GM18517 (cell line): Measurements from ENCODE around the gene IGSF9.
A peak's percentile ranks its signal among the peaks of the same experiment; 100 is the strongest.

Source experiments
- ATAC-seq: cut with Tn5 transposase; IDR thresholded peaks from one replicate; pipeline ENCODE4 v1.9.1; 2021; ENCODE audit warnings: mild to moderate bottlenecking, moderate library complexity; ENCODE audit not compliant: unreplicated experiment

IGSF9 gene

GRCh38 chr1:159974350-159974965, 29.0 kb upstream of the IGSF9 start:
- ATAC-seq = no peak

- ATAC-seq = no peak
Measured at GRCh38 chr1:159973350-159973940, 28.0 kb upstream of the IGSF9 start.

DNA sequence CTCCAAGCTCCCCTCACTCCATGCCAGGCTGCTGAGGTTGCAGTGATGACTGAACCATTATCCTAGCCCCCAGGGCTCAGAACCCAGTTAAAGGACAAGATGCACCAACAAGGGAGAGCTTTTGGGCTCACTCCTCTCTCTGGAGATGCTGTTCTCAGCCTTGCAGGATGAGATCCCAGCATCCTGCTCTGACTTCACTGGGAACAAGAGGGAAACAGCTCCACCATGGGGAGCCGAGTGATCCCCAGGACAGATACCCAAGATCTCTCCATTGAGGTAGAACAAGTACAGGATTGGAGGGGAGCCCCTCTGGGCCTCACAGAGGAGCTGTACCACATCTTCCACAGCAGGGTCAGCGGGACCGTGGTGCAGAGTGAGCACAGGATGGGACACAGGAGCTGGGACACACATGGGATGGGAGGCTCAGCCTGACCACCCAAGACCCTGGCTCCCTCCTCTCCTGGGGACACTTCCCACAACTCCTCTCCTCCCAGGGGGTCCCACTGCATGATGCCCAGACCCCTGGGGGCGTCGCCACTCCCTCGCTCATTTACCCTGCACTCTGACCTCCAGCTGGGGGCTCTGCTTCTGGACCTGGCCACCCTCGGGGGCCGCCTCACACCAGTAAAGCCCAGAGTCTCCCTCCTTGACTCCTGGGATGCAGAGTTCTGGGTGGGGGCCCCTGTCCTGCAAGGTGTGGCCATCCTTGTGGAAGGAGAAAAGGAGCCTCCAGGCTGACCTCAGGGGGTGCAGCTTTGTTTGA, 27.2 kb upstream of the IGSF9 start:
- no peak for ATAC-seq

DNA sequence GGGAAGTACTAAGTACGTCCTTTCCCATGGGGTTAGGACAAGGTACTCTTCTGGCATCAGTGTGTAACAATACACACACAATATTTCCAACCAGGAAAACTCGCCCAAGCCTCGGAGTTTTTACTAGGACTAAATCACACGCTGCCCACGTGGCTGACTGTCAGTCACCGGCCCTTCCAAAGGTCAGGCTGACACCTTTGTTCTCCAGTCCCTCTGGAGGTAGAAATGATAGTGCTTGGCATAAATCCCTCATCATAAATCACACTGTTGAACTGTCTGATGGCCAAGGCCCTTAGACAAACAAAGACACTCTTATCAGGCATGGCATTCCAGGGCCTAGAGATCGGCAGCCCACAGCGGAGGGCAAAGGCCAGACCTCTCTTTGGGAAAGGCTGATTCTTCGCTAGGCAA, 25.5 kb upstream of the IGSF9 start:
- no peak for ATAC-seq

GRCh38 chr1:159968901-159969300, 23.5 kb upstream of the IGSF9 start:
- no peak for ATAC-seq

DNA sequence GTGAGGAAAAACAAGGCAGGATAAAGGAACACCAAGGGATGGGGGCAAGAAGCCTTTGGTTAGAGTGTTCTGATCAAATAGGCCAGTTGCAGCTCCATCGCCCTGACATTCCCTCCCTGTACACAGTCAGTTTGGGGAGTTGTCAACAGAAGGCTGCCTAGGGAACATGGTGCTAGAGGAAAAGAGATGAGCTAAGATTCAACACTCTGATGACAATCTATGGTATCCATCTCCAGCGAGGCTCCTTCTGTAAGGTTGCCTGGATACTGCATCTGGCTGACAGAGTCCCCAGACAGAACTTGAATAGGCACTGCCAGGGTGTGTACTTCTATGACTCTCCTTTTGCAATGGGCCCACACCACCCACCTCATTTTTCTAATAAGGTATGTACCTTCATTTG, 19.9 kb upstream of the IGSF9 start:
- ATAC-seq = no peak

- ATAC-seq = no peak
Measured at GRCh38 chr1:159964144-159964543, 18.7 kb upstream of the IGSF9 start.

DNA sequence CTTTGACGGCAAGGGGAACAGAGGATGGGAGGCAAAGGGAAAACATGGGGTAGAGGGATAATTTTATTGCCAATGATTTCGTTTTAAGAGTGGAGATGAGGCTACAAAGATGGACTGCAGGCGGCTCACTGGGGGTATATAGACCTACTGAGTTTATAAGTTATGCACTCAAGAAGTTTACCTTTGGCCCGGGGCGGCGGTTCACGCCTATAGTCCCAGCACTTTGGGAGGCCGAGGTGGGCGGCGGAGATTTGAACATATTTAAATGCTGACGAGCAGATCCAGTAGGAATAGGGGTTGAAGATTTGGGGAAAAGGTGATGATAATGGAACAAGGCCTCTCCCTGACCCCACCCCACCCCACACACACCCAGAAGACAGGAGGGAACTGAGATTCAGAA, 16.8 kb upstream of the IGSF9 start:
- ATAC-seq = no peak

DNA sequence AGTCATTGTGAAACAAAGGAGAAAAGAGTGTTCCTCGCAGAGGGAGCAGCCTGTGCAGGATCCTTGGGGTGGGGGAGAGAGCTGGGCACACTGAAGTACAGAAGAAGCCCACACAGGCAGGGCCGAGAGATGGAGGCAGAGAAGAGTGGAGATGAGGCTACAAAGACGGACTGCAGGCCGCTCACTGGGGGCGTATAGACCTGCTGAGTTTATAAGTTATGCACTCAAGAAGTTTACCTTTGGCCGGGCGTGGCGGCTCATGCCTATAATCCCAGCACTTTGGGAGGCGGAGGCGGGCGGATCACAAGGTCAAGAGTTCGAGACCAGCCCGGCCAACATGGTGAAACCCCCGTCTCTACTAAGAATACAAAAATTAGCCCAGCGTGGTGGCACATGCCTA, 16.2 kb upstream of the IGSF9 start:
- no peak for ATAC-seq

- ATAC-seq = no peak
Measured at GRCh38 chr1:159960721-159961381, 15.4 kb upstream of the IGSF9 start.

GRCh38 chr1:159959451-159959850, 14.0 kb upstream of the IGSF9 start:
- no peak for ATAC-seq

DNA sequence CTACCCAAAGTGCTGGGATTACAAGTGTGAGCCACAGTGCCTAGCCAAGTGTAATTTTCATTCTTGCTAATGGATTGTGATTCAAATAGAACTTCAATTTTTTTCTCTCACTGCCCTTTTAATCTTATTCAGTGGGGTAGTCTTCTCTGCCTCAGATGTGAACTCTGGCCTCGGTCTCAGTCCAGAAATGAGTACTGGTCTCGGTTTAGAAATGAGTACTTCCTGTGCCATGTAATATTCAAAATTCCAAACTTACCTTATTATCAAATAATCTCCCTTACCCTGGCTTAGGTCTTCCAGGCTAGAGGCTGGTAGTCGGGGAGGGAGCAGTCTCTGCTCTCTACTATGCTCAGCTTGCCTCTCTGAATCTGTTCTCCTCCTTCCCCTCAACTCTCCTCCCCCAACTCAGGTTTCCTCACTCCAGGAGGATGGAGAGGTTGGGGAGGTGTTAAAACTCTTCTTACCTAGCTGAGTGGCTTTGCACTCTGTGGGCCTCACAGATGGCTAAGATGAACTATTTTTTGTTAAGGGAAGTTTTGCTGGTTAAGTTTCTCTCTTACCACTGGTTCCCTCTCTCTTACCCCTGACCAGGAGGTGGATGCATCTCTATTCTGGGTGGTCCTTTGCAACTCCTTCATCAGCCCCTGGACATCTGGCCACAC, 13.4 kb upstream of the IGSF9 start:
- peak; percentile 64 for ATAC-seq

GRCh38 chr1:159957824-159958268, 12.4 kb upstream of the IGSF9 start:
- ATAC-seq = no peak

GRCh38 chr1:159955456-159955855, 10.0 kb upstream of the IGSF9 start:
- no peak for ATAC-seq

GRCh38 chr1:159953536-159954515, 8.4 kb upstream of the IGSF9 start, which contains the start of gene SLAMF9:
Gene SLAMF9, minus strand, starts transcription at chr1:159954237. Its CDS starts 100 bp downstream, at chr1:159954137.
- ATAC-seq = no peak

DNA sequence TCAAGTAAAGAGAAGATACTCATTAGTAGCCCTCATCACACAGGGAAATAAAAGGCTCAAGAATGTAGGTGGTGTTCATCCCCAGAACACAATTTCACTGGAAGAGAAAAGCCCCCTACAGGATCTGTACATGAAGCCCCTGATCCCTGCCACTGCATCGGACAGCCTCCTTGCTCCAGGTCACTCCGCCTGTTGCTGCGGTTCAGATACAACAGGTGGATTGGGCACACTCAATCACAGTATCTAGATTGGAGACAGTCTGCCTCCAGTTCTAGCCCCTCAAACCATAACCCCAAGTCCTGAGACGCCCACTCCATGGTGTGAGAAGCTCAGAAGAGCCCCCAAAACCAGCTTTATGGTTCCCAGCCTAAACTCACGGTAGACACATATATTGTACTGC, 7.5 kb upstream of the IGSF9 start:
- no peak for ATAC-seq

DNA sequence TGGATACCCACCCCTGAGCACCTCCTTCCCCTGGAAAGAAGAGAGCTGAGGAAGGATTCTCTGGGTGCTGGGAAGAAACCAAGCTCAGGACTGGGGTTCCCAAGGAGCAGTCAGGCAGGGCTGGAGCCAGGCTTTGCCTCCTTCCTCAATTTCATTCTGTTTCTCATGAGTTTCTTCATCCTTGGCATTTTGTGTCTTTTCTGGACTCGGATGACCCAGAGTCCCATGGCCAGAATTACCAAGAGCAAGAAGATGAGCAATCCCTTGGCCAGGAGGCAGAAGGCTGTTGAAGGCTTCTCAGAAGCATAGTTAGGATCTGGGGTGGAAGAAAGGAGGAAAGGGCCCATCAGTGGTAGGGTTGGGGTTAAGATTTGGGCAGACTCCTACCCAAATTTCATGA, 6.1 kb upstream of the IGSF9 start:
- no peak for ATAC-seq

GRCh38 chr1:159951016-159951415, 5.6 kb upstream of the IGSF9 start:
- no peak for ATAC-seq

GRCh38 chr1:159949981-159950381, 4.6 kb upstream of the IGSF9 start:
- no peak for ATAC-seq

- ATAC-seq = no peak
Measured at GRCh38 chr1:159949123-159949522, 3.7 kb upstream of the IGSF9 start.
